ENCODE data around the gene CCDC187.

DNA sequence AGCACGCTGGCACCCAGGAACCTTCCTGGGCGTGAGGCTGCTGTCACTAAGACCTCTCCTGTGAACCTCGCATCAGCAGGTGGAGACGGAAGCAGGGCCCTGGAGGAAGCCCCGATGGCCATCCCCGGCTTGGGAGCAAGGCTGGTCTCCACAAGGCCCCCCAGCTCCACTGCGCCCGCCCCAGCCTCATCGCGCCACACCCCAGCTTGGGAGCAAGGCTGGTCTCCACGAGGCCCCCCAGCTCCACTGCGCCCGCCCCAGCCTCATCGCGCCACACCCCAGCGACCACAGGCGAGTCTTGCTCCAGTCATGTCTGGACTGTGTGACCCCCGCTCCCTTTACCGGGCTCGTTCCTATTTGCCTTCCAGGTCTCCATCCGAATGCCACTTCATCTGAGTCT lies 69.3 kb downstream of the CCDC187 start:
- TF ChIP-seq, protein P1, sequence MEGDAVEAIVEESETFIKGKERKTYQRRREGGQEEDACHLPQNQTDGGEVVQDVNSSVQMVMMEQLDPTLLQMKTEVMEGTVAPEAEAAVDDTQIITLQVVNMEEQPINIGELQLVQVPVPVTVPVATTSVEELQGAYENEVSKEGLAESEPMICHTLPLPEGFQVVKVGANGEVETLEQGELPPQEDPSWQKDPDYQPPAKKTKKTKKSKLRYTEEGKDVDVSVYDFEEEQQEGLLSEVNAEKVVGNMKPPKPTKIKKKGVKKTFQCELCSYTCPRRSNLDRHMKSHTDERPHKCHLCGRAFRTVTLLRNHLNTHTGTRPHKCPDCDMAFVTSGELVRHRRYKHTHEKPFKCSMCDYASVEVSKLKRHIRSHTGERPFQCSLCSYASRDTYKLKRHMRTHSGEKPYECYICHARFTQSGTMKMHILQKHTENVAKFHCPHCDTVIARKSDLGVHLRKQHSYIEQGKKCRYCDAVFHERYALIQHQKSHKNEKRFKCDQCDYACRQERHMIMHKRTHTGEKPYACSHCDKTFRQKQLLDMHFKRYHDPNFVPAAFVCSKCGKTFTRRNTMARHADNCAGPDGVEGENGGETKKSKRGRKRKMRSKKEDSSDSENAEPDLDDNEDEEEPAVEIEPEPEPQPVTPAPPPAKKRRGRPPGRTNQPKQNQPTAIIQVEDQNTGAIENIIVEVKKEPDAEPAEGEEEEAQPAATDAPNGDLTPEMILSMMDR (IDR thresholded peaks at IDR 0.05; ENCODE audit: low read depth, low read length, poor library complexity, severe bottlenecking): no peak
- TF ChIP-seq EZH2phosphoT487 (IDR thresholded peaks at IDR 0.05; ENCODE audit: borderline replicate concordance, low read length): no peak
